H9 (cell line): ENCODE measurements around the gene DAAM2. TPM values are rescaled to one million over a fixed set of nuclear protein-coding genes. Genes with fewer than 3 reads are reported as not detected.

Experiments
- DNase-seq: peaks from one replicate; pipeline ENCODE4 v3.0.0-alpha.2; 2017
- H2AFZ ChIP-seq: one replicate; pipeline ENCODE4 v1.6.1; 2013; ENCODE audit warnings: mild to moderate bottlenecking, low read length, control low read depth, moderate library complexity
- H2AK5ac ChIP-seq: 2 replicates; pipeline ENCODE4 v1.6.1; 2013; ENCODE audit warnings: low read length, control low read depth, mixed read lengths; ENCODE audit not compliant: insufficient read length
- H2BK120ac ChIP-seq: one replicate; pipeline ENCODE4 v1.6.1; 2013; ENCODE audit warnings: low read depth, mild to moderate bottlenecking, low read length, control low read depth, inconsistent platforms; ENCODE audit not compliant: poor library complexity, severe bottlenecking
- H2BK12ac ChIP-seq: 2 replicates; pipeline ENCODE4 v1.6.1; 2013; ENCODE audit warnings: low read length, control low read depth, mixed read lengths, low read depth; ENCODE audit not compliant: insufficient read length
- H2BK15ac ChIP-seq: 2 replicates; pipeline ENCODE4 v1.6.1; 2013; ENCODE audit warnings: low read depth, low read length, control low read depth
- H2BK20ac ChIP-seq: one replicate; pipeline ENCODE4 v1.6.1; 2013; ENCODE audit warnings: low read depth, mild to moderate bottlenecking, low read length, control low read depth, inconsistent platforms; ENCODE audit not compliant: poor library complexity, severe bottlenecking
- H2BK5ac ChIP-seq: 2 replicates; pipeline ENCODE4 v1.6.1; 2013; ENCODE audit warnings: low read length, control low read depth, mixed read lengths; ENCODE audit not compliant: insufficient read length
- H3K14ac ChIP-seq: 2 replicates; pipeline ENCODE4 v1.6.1; 2013; ENCODE audit warnings: low read length, control low read depth; ENCODE audit not compliant: insufficient read depth
- H3K18ac ChIP-seq: 2 replicates; pipeline ENCODE4 v1.6.1; 2013; ENCODE audit warnings: low read depth, mild to moderate bottlenecking, mixed read lengths, low read length, control low read depth; ENCODE audit not compliant: insufficient read length
- H3K23ac ChIP-seq: 2 replicates; pipeline ENCODE4 v1.6.1; 2013; ENCODE audit warnings: low read length, control low read depth, mixed read lengths, low read depth; ENCODE audit not compliant: insufficient read length
- H3K23me2 ChIP-seq: 2 replicates; pipeline ENCODE4 v1.6.1; 2013; ENCODE audit warnings: low read depth, mild to moderate bottlenecking, mixed read lengths, low read length, control low read depth; ENCODE audit not compliant: insufficient read length, poor library complexity, severe bottlenecking
- H3K27ac ChIP-seq: 2 replicates; pipeline ENCODE4 v1.5.1; 2013; ENCODE audit warnings: low read length, control low read depth, mixed read lengths, low read depth; ENCODE audit not compliant: insufficient read length
- H3K27me3 ChIP-seq: 2 replicates; pipeline ENCODE4 v1.6.1; 2013; ENCODE audit warnings: low read length, control low read depth, inconsistent platforms; ENCODE audit not compliant: insufficient read depth
- H3K4ac ChIP-seq: 2 replicates; pipeline ENCODE4 v1.6.1; 2013; ENCODE audit warnings: low read depth, mild to moderate bottlenecking, control low read depth, inconsistent platforms, low read length, moderate library complexity
- H3K4me1 ChIP-seq: 2 replicates; pipeline ENCODE4 v1.6.1; 2013; ENCODE audit warnings: low read length, control low read depth, inconsistent platforms; ENCODE audit not compliant: insufficient read depth
- H3K4me2 ChIP-seq: 2 replicates; pipeline ENCODE4 v1.6.1; 2013; ENCODE audit warnings: low read length, control low read depth, mixed read lengths; ENCODE audit not compliant: insufficient read length, insufficient read depth
- H3K56ac ChIP-seq: 2 replicates; pipeline ENCODE4 v1.6.1; 2013; ENCODE audit warnings: low read depth, mild to moderate bottlenecking, mixed read lengths, low read length, control low read depth; ENCODE audit not compliant: insufficient read length
- H3K79me1 ChIP-seq: 2 replicates; pipeline ENCODE4 v1.6.1; 2013; ENCODE audit warnings: low read depth, mild to moderate bottlenecking, moderate library complexity, low read length, control low read depth, inconsistent platforms; ENCODE audit not compliant: insufficient read depth, poor library complexity, severe bottlenecking
- H3K79me2 ChIP-seq: 2 replicates; pipeline ENCODE4 v1.6.1; 2013; ENCODE audit warnings: low read length, control low read depth, inconsistent platforms; ENCODE audit not compliant: insufficient read depth
- H3K9ac ChIP-seq: 2 replicates; pipeline ENCODE4 v1.6.1; 2013; ENCODE audit warnings: low read length, control low read depth, mixed read lengths; ENCODE audit not compliant: insufficient read length; ENCODE audit errors: extremely low read depth
- H3K9me3 ChIP-seq: one replicate; pipeline ENCODE4 v1.6.1; 2013; ENCODE audit warnings: low read depth, low read length, inconsistent platforms; ENCODE audit not compliant: control insufficient read depth
- H3T11ph ChIP-seq: one replicate; pipeline ENCODE4 v1.6.1; 2013; ENCODE audit warnings: mild to moderate bottlenecking, low read length, control low read depth, inconsistent platforms
- H4K20me1 ChIP-seq: one replicate; pipeline ENCODE4 v1.6.1; 2013; ENCODE audit not compliant: control insufficient read depth, insufficient read length, insufficient read depth
- H4K5ac ChIP-seq: 2 replicates; pipeline ENCODE4 v1.6.1; 2013; ENCODE audit warnings: low read depth, mild to moderate bottlenecking, mixed read lengths, low read length, control low read depth; ENCODE audit not compliant: insufficient read length
- H4K8ac ChIP-seq: replicated peaks from 2 replicates; pipeline ENCODE4 v1.6.1; 2013; ENCODE audit warnings: low read length, control low read depth, mixed read lengths, low read depth; ENCODE audit not compliant: insufficient read length
- H4K91ac ChIP-seq: 2 replicates; pipeline ENCODE4 v1.6.1; 2013; ENCODE audit warnings: low read depth, mild to moderate bottlenecking, moderate library complexity, mixed read lengths, low read length, control low read depth; ENCODE audit not compliant: insufficient read length
- H3K27ac Mint-ChIP-seq, 3 experiments: 2 replicates in 2 of 3; 3 replicates in 1 of 3; pipeline ENCODE4 v1.8.0; 2020 to 2021; ENCODE audit warnings: mixed read lengths in 3 of 3, mild to moderate bottlenecking in 1 of 3, moderate library complexity in 1 of 3
- H3K27me3 Mint-ChIP-seq: 2 replicates; pipeline ENCODE4 v1.8.0; 2021; ENCODE audit warnings: low read depth, mild to moderate bottlenecking, moderate library complexity, mixed read lengths
- H3K36me3 Mint-ChIP-seq, 3 experiments: 2 replicates in 2 of 3; 3 replicates in 1 of 3; pipeline ENCODE4 v1.8.0; 2020 to 2021; ENCODE audit warnings: low read depth in 3 of 3, mixed read lengths in 3 of 3; ENCODE audit not compliant: insufficient read depth in 1 of 3
- H3K4me1 Mint-ChIP-seq, 2 experiments: 2 replicates each; pipeline ENCODE4 v1.8.0; 2020; ENCODE audit warnings: mixed read lengths in 2 of 2
- H3K4me3 Mint-ChIP-seq, 2 experiments: 2 replicates in 1 of 2; 3 replicates in 1 of 2; pipeline ENCODE4 v1.8.0; 2020 to 2021; ENCODE audit warnings: mild to moderate bottlenecking in 2 of 2, mixed read lengths in 2 of 2, moderate library complexity in 1 of 2
- H3K9me3 Mint-ChIP-seq, 2 experiments: 2 replicates in 1 of 2; 3 replicates in 1 of 2; pipeline ENCODE4 v1.8.0; 2020; ENCODE audit warnings: mild to moderate bottlenecking in 2 of 2, mixed read lengths in 2 of 2, moderate library complexity in 1 of 2
- WGBS: extraction: QIAGEN DNeasy Blood & Tissue Kit; methylation state at CpG from one replicate; pipeline ENCODE4 v1.1.7; 2013; ENCODE audit warnings: missing lambda C conversion rate, low lambda C conversion rate, mixed read lengths; ENCODE audit not compliant: insufficient read length; ENCODE audit errors: extremely low coverage; 5-methylcytosine and 5-hydroxymethylcytosine counted together
- total RNA-seq: library from RNA; stranded (reverse); gene quantifications from 2 replicates; pipeline ENCODE4 v1.2.1, GENCODE V29; 2021
- TF ChIP-seq, protein P1 (sequence below): fragments of 200-600 bp; sonication (generic); conservative IDR thresholded peaks from 3 replicates; pipeline ENCODE4 v1.8.0; 2021; ENCODE audit warnings: antibody characterized with exemption, mild to moderate bottlenecking

Gene DAAM2
- total RNA-seq, 1 experiment from 2014 or later, result 1.1 TPM

DNA sequence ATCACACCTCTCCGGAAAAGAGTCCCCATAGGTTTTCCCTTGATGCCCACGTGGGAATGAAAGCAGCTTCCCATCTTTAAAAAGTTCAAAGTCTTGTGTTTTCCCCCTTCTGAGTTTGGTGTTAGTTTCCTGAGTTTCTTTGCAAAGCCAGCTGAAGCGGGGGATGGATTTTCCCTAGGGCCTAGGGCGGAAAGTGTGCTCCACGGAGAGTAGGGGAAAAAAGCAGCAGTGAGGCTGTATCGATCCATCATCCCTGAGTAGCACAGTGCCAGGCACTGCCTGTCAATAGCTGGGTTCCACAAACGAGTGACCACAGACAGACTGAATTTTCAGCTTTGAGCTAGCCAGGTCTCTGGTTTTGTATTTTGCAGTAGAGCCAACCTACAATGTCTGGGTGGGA, 1.3 kb downstream of the DAAM2 start:
- peaks cover 11 to 29% of the 10 kb centered on the region in 2 experiments for H3K4me1 Mint-ChIP-seq
- no peak overlapping the region; a peak in 1 of 7 replicates for H3K27ac Mint-ChIP-seq
- H3K4me3 Mint-ChIP-seq, result no peak overlapping the region
- H3K79me1 ChIP-seq, result no peaks in the 10 kb centered on the region
- no peaks in the 10 kb centered on the region for H4K20me1 ChIP-seq
- no peak overlapping the region for H2AK5ac ChIP-seq
- no peak overlapping the region for H4K91ac ChIP-seq
- H3K9ac ChIP-seq, result no peak overlapping the region
- no peaks in the 10 kb centered on the region for H3K9me3 Mint-ChIP-seq
- peaks cover 5% of the 10 kb centered on the region; the same call in 1 of the 2 replicates for H3K4me1 ChIP-seq
- no peak overlapping the region for H3K14ac ChIP-seq
- H4K8ac ChIP-seq, result no peak overlapping the region
- H3K27me3 ChIP-seq, result peaks cover 5% of the 10 kb centered on the region; the same call in 1 of the 2 replicates
- TF ChIP-seq, protein P1, sequence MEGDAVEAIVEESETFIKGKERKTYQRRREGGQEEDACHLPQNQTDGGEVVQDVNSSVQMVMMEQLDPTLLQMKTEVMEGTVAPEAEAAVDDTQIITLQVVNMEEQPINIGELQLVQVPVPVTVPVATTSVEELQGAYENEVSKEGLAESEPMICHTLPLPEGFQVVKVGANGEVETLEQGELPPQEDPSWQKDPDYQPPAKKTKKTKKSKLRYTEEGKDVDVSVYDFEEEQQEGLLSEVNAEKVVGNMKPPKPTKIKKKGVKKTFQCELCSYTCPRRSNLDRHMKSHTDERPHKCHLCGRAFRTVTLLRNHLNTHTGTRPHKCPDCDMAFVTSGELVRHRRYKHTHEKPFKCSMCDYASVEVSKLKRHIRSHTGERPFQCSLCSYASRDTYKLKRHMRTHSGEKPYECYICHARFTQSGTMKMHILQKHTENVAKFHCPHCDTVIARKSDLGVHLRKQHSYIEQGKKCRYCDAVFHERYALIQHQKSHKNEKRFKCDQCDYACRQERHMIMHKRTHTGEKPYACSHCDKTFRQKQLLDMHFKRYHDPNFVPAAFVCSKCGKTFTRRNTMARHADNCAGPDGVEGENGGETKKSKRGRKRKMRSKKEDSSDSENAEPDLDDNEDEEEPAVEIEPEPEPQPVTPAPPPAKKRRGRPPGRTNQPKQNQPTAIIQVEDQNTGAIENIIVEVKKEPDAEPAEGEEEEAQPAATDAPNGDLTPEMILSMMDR, result no peak
- H3K79me2 ChIP-seq, result no peaks in the 10 kb centered on the region
- no peak overlapping the region for H2AFZ ChIP-seq
- no peak overlapping the region for H3T11ph ChIP-seq
- no peak overlapping the region for H4K5ac ChIP-seq
- H3K4me2 ChIP-seq, result no peak overlapping the region
- no peak overlapping the region for H3K27ac ChIP-seq
- no peak overlapping the region for H3K23ac ChIP-seq
- no peak overlapping the region for H2BK15ac ChIP-seq
- no peak for DNase-seq
- no peaks in the 10 kb centered on the region for H3K36me3 Mint-ChIP-seq
- H2BK5ac ChIP-seq, result no peak overlapping the region
- H2BK120ac ChIP-seq, result no peak overlapping the region
- H3K4ac ChIP-seq, result no peak overlapping the region
- H3K23me2 ChIP-seq, result peaks cover 12% of the 10 kb centered on the region
- peaks cover 42% of the 10 kb centered on the region for H3K27me3 Mint-ChIP-seq
- no peak overlapping the region for H3K56ac ChIP-seq
- H2BK20ac ChIP-seq, result no peak overlapping the region
- H3K18ac ChIP-seq, result no peak overlapping the region
- H3K9me3 ChIP-seq, result no peaks in the 10 kb centered on the region
- no peak overlapping the region for H2BK12ac ChIP-seq
- WGBS, result no CpG with 5 or more reads among the region's 7 CpGs
